HS-27A (cell line): ENCODE measurements around the gene TPBGL.

Source experiments
- DNase-seq: peaks from one replicate; pipeline ENCODE4 v3.0.0-alpha.2; 2012; ENCODE audit warnings: low read depth, missing footprints

Gene TPBGL

GRCh38 chr11:75246006-75246670 is 5.6 kb downstream of the TPBGL start:
- DNase-seq, result no peak

- DNase-seq, result no peak
These were observed 6.2 kb downstream of the TPBGL start for GRCh38 chr11:75246671-75247350.

DNA sequence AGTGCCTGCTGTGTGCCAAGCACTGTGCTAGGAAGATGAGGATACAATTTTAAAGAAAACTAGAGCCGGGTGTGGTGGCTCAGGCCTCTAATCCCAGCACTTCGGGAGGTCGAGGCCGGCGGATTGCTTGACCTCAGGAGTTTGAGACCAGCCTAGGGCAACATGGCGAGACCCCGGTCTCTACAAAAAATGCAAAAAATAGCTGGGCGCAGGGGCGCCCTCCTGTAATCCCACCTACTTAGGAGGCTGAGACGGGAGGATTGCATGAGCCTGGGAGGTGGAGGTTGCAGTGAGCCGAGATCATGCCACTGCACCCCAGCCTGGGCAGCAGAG is 8.3 kb downstream of the TPBGL start:
- DNase-seq, result no peak

- no peak for DNase-seq
These were observed 9.1 kb downstream of the TPBGL start for GRCh38 chr11:75249704-75250103.

DNA sequence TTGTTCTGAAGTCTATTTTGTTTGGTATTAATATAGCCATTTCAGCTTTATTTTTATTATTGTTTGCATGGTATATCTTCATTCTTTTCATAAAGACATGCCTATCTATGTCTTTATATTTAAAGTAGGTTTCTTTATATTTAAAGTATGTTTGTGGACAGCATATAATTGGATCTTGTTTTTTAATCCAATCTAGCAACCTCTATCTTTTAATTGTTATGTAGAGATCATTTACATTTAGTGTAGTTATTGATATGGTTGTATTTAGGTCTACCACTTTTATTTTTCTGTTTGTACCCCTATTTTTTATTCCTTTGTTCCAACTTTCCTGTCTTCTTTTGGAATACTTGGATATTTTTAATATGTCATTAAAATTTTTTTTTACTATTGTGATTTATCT is 13.8 kb downstream of the TPBGL start:
- DNase-seq, result no peak

- DNase-seq, result no peak
These were observed 20.0 kb downstream of the TPBGL start for GRCh38 chr11:75260396-75261170.

- DNase-seq, result no peak
These were observed 21.4 kb downstream of the TPBGL start for GRCh38 chr11:75261902-75262361.

DNA sequence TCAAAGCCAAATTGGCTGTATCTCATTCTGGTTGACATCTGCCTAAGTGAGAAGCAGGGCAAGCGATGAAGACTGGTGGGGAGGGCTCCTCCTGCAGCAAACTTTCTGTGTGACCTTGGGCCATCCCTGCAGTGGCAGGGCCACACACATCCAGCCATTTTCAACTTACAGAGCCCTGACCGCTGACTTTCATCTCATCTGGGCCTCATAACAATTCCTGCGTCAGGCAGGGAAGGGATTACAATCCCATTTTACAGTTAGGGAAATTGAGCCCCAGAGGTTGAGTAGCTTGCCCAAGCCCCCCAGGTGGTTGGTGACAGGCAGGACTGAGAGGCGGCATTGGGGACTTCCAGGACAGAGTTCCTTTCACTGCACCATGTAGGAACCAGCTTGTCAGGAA is 21.9 kb downstream of the TPBGL start:
- DNase-seq, result no peak

DNA sequence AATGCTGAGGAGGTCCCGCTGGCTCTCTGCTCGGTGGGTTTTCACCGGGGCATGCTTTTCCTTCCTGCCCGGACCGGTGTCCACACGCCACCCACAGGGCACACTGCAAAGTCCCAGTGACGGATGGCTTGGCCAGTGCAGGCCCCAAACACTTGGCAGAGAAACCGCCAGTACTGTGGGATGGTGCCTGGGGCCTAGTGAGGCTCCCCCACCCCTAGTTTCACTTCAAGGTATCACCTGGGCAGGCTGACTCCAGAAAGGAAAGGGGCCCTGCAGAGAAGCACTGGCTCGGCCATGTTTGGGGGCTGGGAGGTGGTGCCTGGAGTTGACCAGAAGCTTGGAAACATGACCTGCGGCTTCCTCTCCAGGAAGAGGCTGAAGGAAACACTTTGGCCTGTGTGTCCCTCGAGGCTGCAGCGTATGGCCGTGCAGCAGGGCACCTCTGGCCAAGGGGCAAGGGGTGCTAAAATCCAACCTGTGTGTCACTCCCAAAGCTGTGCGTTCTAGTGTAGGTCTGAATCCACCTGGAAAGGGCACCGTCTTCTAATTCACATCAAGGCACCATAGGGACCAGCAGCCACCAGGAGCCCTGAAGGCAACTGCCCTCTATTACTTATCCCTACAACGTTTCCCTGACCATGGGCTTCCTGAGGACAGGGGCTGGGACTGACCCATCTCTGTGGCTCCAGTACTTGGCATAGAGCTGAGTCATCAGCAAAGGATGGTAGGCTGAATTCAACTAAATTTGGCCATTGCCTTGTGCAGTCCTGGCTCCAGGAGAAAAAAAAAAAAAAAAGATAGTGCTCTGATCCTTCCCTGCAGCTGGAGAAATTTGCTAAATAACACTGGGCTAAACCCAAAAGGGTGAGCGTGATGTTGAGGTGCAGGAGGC is 22.6 kb downstream of the TPBGL start:
- no peak for DNase-seq

- DNase-seq, result no peak
These were observed 23.4 kb downstream of the TPBGL start for GRCh38 chr11:75263944-75264349.

GRCh38 chr11:75264356-75264755 is 23.8 kb downstream of the TPBGL start:
- DNase-seq, result no peak

DNA sequence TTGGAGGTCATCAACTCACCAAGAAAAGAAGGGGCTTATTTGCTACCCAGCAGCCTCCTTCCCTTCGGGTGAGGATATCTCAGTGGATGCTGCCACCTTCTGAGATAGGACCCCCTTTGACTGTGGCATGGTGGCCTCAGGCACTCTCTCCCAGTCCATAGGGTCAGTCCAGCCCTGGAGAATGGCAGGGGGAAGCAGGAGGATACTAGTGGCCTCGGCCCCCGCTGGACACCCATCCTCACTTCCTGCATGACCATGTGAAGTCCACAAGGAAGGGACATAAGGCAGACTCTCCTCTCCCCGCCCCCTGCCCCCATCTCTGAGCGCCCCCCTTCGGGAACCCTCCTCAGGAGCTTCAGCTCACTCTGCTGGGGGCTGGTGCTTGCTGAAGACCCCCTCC is 24.4 kb downstream of the TPBGL start:
- DNase-seq, result no peak

DNA sequence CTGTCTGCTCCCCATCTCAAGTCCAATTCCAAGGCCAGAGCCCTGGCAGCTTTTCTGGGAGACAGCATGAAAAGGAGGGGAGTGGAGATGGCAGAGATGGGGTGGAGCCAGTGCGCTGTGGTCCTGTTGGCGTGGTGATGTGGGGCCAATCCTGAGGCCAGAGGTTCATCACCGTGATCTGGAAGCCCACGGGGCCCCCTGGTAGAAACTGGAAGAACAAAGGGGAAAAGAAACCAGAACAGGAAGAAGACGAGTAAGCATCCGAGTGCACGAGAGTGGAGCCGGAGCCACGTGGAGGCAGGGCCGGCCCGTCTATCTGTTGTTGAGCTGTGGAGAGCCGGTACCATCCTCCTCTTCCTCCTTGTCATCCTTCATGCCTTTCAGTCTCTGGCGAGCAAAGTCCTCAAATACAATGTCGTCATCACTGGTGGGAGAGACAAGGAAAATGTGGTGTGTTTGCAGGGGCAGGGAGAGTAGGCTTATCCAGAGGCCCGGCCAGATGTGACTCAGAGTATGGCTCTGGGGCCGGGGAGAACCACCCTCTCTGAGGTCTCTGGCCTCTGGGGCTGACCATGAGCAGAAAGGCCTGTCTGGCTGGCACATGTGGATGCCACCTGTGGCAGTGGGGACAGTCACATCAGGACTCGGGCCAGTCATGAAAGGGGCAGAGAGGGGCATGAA is 25.4 kb downstream of the TPBGL start:
- no peak for DNase-seq

DNA sequence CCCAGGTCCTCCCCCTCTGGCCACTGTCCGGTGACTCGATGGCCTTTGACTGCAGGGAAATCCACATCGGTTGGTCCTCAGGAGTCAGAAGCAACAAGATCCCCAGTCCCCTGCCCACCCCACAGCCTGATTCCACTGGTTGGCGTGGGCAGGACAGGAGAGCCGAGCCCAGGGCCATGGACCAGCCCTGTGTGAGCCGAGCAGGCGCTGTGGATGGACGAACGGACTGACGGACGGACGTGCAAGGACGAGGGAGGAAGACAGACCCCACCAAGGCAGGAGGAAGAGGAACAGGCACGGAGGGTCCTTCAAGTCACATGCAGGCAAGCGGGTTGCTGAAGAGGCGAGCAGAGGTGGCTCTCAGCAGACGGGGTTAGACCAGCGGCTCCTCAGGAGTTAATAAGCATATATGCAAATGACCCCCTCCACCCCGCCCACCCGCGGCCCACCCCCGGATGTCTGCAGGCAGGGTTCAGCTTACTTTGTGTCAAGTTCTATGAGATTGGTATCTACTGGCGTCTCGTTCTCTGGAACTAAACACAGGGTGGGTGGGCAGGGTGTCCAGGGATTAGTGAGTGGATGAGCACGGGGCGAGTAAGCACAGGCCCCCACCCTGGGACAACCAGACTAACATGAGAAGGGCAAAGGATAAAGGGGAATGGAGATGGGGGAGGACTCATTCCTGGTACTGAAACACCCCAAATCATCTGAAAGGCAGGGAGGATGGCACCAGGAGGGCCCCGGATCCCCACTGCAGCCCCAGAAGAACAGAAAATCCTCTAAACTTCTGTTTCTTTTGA is 26.8 kb downstream of the TPBGL start:
- no peak for DNase-seq

DNA sequence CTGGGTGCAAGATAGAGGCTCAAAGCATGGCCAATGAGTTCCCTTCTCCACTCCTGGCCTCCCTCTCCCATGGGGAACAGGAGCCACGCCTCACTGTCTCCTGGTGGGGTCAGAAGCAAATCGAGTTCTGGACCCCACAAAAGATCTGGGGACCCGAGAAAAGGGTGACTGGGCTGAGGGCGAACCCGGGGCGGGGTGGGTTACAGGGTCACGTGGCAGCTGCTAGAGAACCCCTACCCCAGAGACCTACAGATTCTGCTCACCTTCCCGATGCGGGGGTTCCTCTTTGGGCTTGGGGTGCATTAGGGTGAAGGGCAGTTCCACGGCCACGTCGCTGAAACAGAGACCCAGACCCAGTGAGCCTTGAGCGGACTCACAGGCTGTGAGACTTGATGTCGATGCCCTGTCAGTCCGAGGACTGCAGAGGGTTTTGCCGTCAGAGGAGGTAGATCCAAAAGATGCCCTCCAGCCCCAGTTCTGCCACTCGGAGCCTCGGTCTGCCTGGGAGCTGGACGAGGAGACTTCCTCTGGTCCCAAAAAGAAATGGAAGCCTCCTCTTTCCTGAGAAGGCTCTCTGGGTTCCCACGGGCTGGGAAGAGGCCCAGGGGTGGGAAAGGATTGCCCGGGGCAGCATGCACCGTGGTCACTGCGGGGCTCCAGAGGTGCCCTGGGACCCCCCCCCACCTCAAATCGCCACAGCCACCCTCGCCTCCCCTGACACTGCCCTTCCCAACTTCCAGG is 28.2 kb downstream of the TPBGL start:
- DNase-seq, result no peak

- DNase-seq, result no peak
These were observed 28.7 kb downstream of the TPBGL start for GRCh38 chr11:75269367-75269660.

DNA sequence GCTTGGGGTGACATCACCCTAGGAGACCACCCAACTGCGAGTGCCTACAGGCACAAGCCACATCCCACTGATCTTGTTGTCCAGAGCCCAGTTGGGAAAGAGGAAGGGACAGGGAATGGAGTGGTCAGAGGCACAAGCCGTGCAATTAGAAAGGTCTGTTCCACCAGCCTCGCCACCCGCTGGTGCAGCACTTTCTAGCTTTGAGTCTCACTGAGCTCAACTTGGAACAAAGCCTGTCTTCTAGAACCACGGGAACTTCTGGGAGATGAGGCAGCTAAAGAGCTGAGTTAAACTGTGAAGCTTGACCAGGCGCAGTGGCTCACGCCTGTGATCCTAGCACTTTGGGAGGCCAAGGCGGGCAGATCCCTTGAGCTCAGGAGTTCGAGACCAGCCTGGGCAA is 29.3 kb downstream of the TPBGL start:
- DNase-seq, result no peak

- peak; percentile 14 for DNase-seq
These were observed 30.4 kb downstream of the TPBGL start for GRCh38 chr11:75270896-75271418.

GRCh38 chr11:75271730-75272129 is 31.2 kb downstream of the TPBGL start:
- no peak for DNase-seq

GRCh38 chr11:75272391-75272790 is 31.8 kb downstream of the TPBGL start:
- DNase-seq, result no peak
